Adipocyte (in vitro differentiated cells): ENCODE measurements around the gene OCLN.
"Not testable (repeated sequence)": the region's sequence is repeated elsewhere in the genome, so short reads cannot be mapped to it uniquely, and the experiment has no call there.

ENCODE experiments used
- DNase-seq: peaks from one replicate; pipeline ENCODE4 v3.0.0-alpha.2; 2015; ENCODE audit warnings: low read depth
- H3K27me3 ChIP-seq: replicated peaks from 2 replicates; pipeline ENCODE4 v1.7.0; 2013; ENCODE audit warnings: mild to moderate bottlenecking, low read length, moderate library complexity; ENCODE audit not compliant: control insufficient read depth, insufficient read depth
- H3K36me3 ChIP-seq: 2 replicates; pipeline ENCODE4 v1.7.0; 2013; ENCODE audit warnings: low read length, mild to moderate bottlenecking, moderate library complexity; ENCODE audit not compliant: control insufficient read depth, insufficient read depth, severe bottlenecking
- H3K4me1 ChIP-seq: 2 replicates; pipeline ENCODE4 v1.7.0; 2013; ENCODE audit warnings: mild to moderate bottlenecking, low read length, moderate library complexity; ENCODE audit not compliant: control insufficient read depth, insufficient read depth
- H3K4me3 ChIP-seq: 2 replicates; pipeline ENCODE4 v1.7.0; 2013; ENCODE audit warnings: mild to moderate bottlenecking, low read length, moderate library complexity
- H3K9ac ChIP-seq: 2 replicates; pipeline ENCODE4 v1.7.0; 2013; ENCODE audit warnings: mild to moderate bottlenecking, low read length, moderate library complexity
- H3K9me3 ChIP-seq: 2 replicates; pipeline ENCODE4 v1.7.0; 2013; ENCODE audit warnings: mild to moderate bottlenecking, low read length, moderate library complexity; ENCODE audit not compliant: control insufficient read depth

Gene OCLN

DNA sequence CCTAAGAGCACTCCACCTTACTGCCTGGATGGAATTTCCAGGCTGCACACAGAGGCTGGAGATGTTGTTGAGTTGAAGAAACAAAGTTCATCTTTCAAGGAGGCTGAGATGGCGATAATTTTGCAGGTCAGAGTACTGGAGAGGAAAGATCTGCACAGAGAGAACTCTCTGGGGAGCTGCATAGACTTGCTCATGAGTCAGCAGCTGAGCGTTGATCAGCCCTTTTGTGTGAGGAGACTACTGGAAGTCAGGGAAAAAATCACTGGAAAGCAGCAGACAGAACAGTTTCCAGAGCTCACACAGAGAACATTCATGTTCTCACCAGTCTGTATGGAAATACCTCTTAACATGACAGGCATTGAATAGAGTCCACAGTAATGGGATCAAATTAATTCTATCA, 90.8 kb downstream of the OCLN start:
- not testable (repeated sequence) for H3K36me3 ChIP-seq, DNase-seq, H3K9me3 ChIP-seq, H3K9ac ChIP-seq, H3K4me1 ChIP-seq, H3K4me3 ChIP-seq, H3K27me3 ChIP-seq

DNA sequence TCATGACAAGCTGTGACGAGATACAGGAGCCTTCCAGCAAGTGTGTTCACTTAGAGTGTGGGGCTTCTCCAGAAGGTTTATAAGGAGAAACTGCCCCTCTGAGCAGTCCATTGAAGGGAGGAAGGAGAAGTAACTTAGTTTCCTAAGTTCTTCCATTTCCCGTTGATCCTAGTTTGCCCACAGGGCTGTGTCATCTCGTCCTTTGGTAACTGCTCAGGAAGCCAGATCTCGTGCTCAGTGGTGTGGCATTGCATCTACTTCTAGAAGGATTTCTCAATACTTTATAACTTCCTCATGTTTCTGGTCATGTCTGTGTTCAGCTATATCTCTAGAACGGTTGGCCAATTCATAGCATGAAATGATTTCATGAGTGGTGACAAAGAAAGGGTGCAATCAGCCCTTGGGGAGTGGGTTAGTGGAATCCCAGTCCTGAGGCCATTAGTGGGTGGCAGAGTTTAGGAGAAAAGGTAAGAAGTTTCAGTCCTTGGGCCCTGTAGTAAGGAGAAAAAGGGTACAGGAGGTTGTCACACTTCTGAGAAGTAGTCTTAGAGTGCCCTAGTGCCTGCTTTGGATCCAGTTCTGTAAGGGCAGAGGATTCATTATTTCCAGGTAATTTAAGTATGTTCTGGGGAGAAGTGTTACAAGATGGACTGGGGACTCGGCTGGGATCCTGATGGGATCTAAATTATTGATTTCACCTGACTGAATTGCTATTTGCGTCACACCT, 103.7 kb downstream of the OCLN start:
- DNase-seq, H3K27me3 ChIP-seq, H3K36me3 ChIP-seq, H3K9me3 ChIP-seq, H3K4me1 ChIP-seq, H3K9ac ChIP-seq, H3K4me3 ChIP-seq: not testable (repeated sequence)

DNA sequence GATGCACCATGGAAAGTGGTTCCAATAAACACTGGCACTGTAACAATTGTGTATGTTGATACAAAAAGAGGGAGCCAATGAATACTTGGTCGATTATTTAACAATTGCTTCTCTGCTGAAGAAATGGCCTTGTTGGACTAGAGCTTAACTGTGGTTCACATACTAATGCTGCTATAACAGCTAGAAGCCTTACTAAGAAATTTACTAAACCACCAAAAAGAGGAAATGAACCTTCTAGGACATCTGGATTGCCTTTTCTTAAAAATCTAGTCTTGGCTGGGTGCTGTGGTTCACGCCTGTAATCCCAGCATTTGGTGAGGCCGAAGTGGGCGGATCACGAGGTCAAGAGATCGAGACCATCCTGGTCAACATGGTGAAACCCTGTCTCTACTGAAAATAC, 109.4 kb downstream of the OCLN start:
- not testable (repeated sequence) for H3K9ac ChIP-seq, H3K27me3 ChIP-seq, H3K36me3 ChIP-seq, H3K9me3 ChIP-seq, DNase-seq, H3K4me3 ChIP-seq, H3K4me1 ChIP-seq

DNA sequence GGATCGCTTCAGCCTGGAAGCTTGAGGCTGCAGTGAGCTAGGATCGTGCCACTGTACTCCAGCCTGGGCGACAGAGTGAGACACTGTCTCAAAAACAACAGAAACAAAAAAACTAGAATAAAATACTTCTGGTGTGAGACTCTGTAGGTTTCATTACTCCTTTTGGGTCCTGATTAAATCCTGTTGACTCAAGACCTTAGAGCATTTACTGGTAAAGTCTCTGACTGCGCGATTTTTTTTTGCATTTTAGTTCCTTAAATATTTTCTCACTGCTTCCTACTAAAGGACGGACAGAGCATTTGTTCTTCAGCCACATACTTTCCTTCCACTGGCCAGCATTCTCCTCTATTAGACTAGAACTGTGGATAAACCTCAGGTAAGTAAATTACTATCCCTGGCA, 114.2 kb downstream of the OCLN start:
- DNase-seq, H3K4me3 ChIP-seq, H3K9me3 ChIP-seq, H3K27me3 ChIP-seq, H3K9ac ChIP-seq, H3K4me1 ChIP-seq, H3K36me3 ChIP-seq: not testable (repeated sequence)
